MM.1S (cell line): Measurements from ENCODE around the gene SNX17.

Experiments used
- DNase-seq: peaks from one replicate; pipeline ENCODE4 v3.0.0-alpha.2; 2015
- H2AFZ ChIP-seq: fragments of 300-600 bp; sonication (generic); 2 replicates; pipeline ENCODE4 v1.6.0; 2016; ENCODE audit warnings: antibody characterized with exemption, low read length
- H3F3A ChIP-seq: fragments of 300-600 bp; sonication (generic); 2 replicates; pipeline ENCODE4 v1.6.1; 2016; ENCODE audit warnings: mild to moderate bottlenecking, antibody characterized with exemption, low read length, moderate library complexity, mixed read lengths; ENCODE audit not compliant: insufficient read depth
- H3K27ac ChIP-seq: fragments of 300-600 bp; sonication (generic); 2 replicates; pipeline ENCODE4 v1.5.1; 2016; ENCODE audit warnings: mild to moderate bottlenecking, low read length
- H3K27me3 ChIP-seq: fragments of 300-600 bp; sonication (generic); replicated peaks from 2 replicates; pipeline ENCODE4 v1.6.0; 2016; ENCODE audit warnings: low read length; ENCODE audit not compliant: insufficient read depth
- H3K36me3 ChIP-seq: fragments of 300-600 bp; sonication (generic); replicated peaks from 2 replicates; pipeline ENCODE4 v1.6.1; 2016; ENCODE audit warnings: mild to moderate bottlenecking, low read length, mixed read lengths; ENCODE audit not compliant: insufficient read depth
- H3K4me1 ChIP-seq: fragments of 300-600 bp; sonication (generic); 2 replicates; pipeline ENCODE4 v1.6.1; 2016; ENCODE audit warnings: low read length, mixed read lengths
- H3K4me2 ChIP-seq: fragments of 300-600 bp; sonication (generic); 2 replicates; pipeline ENCODE4 v1.6.0; 2016; ENCODE audit warnings: low read depth, low read length
- H3K4me3 ChIP-seq: fragments of 300-600 bp; sonication (generic); 2 replicates; pipeline ENCODE4 v1.5.1; 2016; ENCODE audit warnings: low read length, mixed read lengths
- H3K79me2 ChIP-seq: fragments of 300-600 bp; sonication (generic); 2 replicates; pipeline ENCODE4 v1.6.1; 2016; ENCODE audit warnings: mixed run types, low read length, mixed read lengths
- H3K9ac ChIP-seq: fragments of 300-600 bp; sonication (generic); 2 replicates; pipeline ENCODE4 v1.6.1; 2016; ENCODE audit warnings: low read length, mixed read lengths
- H3K9me2 ChIP-seq: fragments of 300-600 bp; sonication (generic); replicated peaks from 2 replicates; pipeline ENCODE4 v1.6.1; 2016; ENCODE audit warnings: mild to moderate bottlenecking, low read length, mixed read lengths; ENCODE audit not compliant: insufficient read depth
- H3K9me3 ChIP-seq: fragments of 300-600 bp; sonication (generic); replicated peaks from 2 replicates; pipeline ENCODE4 v1.6.1; 2016; ENCODE audit warnings: mild to moderate bottlenecking, low read length, mixed read lengths; ENCODE audit not compliant: insufficient read depth
- H4K20me1 ChIP-seq: fragments of 300-600 bp; sonication (generic); 2 replicates; pipeline ENCODE4 v1.6.1; 2016; ENCODE audit warnings: mild to moderate bottlenecking, low read length, moderate library complexity, mixed read lengths; ENCODE audit not compliant: insufficient read depth
- CTCF ChIP-seq: fragments of 300-600 bp; sonication (generic); IDR thresholded peaks from 2 replicates; pipeline ENCODE4 v1.5.1; 2016; ENCODE audit warnings: antibody characterized with exemption, low read length, mixed read lengths
- EZH2 ChIP-seq: fragments of 300-600 bp; sonication (generic); optimal IDR thresholded peaks from 2 replicates; pipeline ENCODE3; 2017; ENCODE audit warnings: low read depth, mild to moderate bottlenecking, antibody characterized with exemption, low read length, mixed read lengths
- EZH2phosphoT487 ChIP-seq: fragments of 300-600 bp; sonication (generic); IDR thresholded peaks from 2 replicates; pipeline ENCODE4 v1.6.1; 2018; ENCODE audit warnings: antibody characterized with exemption, low read length

SNX17 gene

GRCh38 chr2:27373567-27373966 lies 3.2 kb downstream of the SNX17 start:
- H3K4me2 ChIP-seq = no peak overlapping the region
- H3F3A ChIP-seq = peaks cover 9% of the 10 kb centered on the region
- H3K9me2 ChIP-seq = no peaks in the 10 kb centered on the region
- H4K20me1 ChIP-seq = no peaks in the 10 kb centered on the region
- H3K4me1 ChIP-seq = peaks cover 7% of the 10 kb centered on the region; the same call in 1 of the 2 replicates
- no peak overlapping the region for H3K9ac ChIP-seq
- no peak for TF ChIP-seq EZH2
- TF ChIP-seq EZH2phosphoT487 = no peak
- no peak for TF ChIP-seq CTCF
- H3K27me3 ChIP-seq = no peaks in the 10 kb centered on the region
- H3K9me3 ChIP-seq = no peaks in the 10 kb centered on the region
- H3K36me3 ChIP-seq = no peaks in the 10 kb centered on the region; the same call in 1 of the 2 replicates
- no peak for DNase-seq
- peaks cover 52% of the 10 kb centered on the region for H3K79me2 ChIP-seq
- H3K27ac ChIP-seq = no peak overlapping the region
- H2AFZ ChIP-seq = no peak overlapping the region
- no peak overlapping the region for H3K4me3 ChIP-seq

DNA sequence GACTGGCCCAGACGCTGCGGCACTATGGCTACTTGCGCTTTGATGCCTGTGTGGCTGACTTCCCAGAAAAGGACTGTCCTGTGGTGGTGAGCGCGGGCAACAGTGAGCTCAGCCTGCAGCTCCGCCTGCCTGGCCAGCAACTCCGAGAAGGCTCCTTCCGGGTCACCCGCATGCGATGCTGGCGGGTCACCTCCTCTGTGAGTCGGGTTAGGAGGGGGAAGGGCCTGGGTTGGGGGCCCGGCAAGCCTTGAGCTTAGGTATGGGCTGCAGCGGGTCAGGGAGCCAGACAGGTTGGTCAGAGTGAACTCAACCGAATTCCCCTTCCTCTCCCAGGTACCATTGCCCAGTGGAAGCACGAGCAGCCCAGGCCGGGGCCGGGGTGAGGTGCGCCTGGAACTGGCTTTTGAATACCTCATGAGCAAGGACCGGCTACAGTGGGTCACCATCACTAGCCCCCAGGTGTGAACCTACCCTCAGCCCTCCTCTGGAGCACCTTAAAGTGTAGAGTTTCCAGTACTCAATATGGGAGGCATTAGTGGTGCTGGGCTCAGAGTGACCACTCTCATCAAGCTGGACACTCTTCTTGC lies 5.2 kb downstream of the SNX17 start:
- Histone ChIP-seq H3K27ac (no peak overlapping the region), H3K9ac (no peak overlapping the region), H3F3A (peaks cover 16% of the 10 kb centered on the region), H3K4me1 (no peaks in the 10 kb centered on the region), H4K20me1 (no peaks in the 10 kb centered on the region), H3K27me3 (no peaks in the 10 kb centered on the region), H3K9me3 (no peaks in the 10 kb centered on the region), H3K36me3 (no peaks in the 10 kb centered on the region; the same call in 1 of the 2 replicates), H2AFZ (no peak overlapping the region), H3K4me2 (no peak overlapping the region), H3K4me3 (no peak overlapping the region), H3K79me2 (peaks cover 48% of the 10 kb centered on the region), H3K9me2 (no peaks in the 10 kb centered on the region)
- DNase-seq = no peak
- TF ChIP-seq EZH2phosphoT487 (no peak), EZH2 (no peak), CTCF (no peak)

- Histone ChIP-seq H3K4me3 (no peak overlapping the region), H3K36me3 (no peaks in the 10 kb centered on the region; the same call in 1 of the 2 replicates), H3K79me2 (peaks cover 41% of the 10 kb centered on the region), H3K27me3 (no peaks in the 10 kb centered on the region), H3K4me1 (no peaks in the 10 kb centered on the region), H2AFZ (no peak overlapping the region), H3K9me2 (no peaks in the 10 kb centered on the region), H3K4me2 (no peak overlapping the region), H3K9me3 (no peaks in the 10 kb centered on the region), H3F3A (peaks cover 21% of the 10 kb centered on the region), H3K27ac (no peak overlapping the region), H4K20me1 (no peaks in the 10 kb centered on the region), H3K9ac (no peak overlapping the region)
- DNase-seq = no peak
- TF ChIP-seq EZH2phosphoT487 (no peak), EZH2 (no peak), CTCF (no peak)
These were observed 5.9 kb downstream of the SNX17 start for GRCh38 chr2:27376151-27376865.
